ENCODE data around the gene C2.
A peak's percentile ranks its signal among the peaks of the same experiment; 100 is the strongest.

Gene C2

GRCh38 chr6:31958412-31958740, 30.9 kb downstream of the C2 start:
- Mint-ChIP-seq H3K27ac (peak overlapping the region; percentile 95), H3K4me1 (peaks cover 32% of the 10 kb centered on the region)
- no peak for DNase-seq

GRCh38 chr6:31958741-31959739, 31.5 kb downstream of the C2 start, which contains the start of the genes NELFE and SKIC2:
TSS of gene NELFE (minus strand) at chr6:31958971. CDS start at chr6:31958446, 525 bp downstream.
TSS of gene SKIC2 (plus strand) at chr6:31959175. CDS start at chr6:31959193, 18 bp downstream.
- peak; percentile 97 for DNase-seq
- no peak for TF ChIP-seq CTCF (IDR thresholded peaks at IDR 0.05)
- H3K27ac Mint-ChIP-seq, result peak within 1 kb of the TSS; percentile 95
- peaks cover 32% of the 10 kb centered on the region for H3K4me1 Mint-ChIP-seq
- H3K9me3 Mint-ChIP-seq, result no peaks in the 10 kb centered on the region
- H3K36me3 Mint-ChIP-seq (ENCODE audit: low read depth), result peaks cover 61% of the 10 kb centered on the region
- H3K4me3 Mint-ChIP-seq, result peak within 1 kb of the TSS; percentile 99
- no peaks in the 10 kb centered on the region for H3K27me3 Mint-ChIP-seq (ENCODE audit: low read depth, poor library complexity)

More at GRCh38 chr6:31958412-31958740, 30.9 kb downstream of the C2 start:
- TF ChIP-seq CTCF (IDR thresholded peaks at IDR 0.05), result no peak
- no peaks in the 10 kb centered on the region for H3K27me3 Mint-ChIP-seq (ENCODE audit: low read depth, poor library complexity)
- no peaks in the 10 kb centered on the region for H3K9me3 Mint-ChIP-seq
- peaks cover 62% of the 10 kb centered on the region for H3K36me3 Mint-ChIP-seq (ENCODE audit: low read depth)
- H3K4me3 Mint-ChIP-seq, result peak overlapping the region; percentile 99

- peaks cover 44% of the 10 kb centered on the region for H3K36me3 Mint-ChIP-seq (ENCODE audit: low read depth)
- no peak for TF ChIP-seq CTCF (IDR thresholded peaks at IDR 0.05)
- peak overlapping the region; percentile 21 for H3K4me3 Mint-ChIP-seq
- peak overlapping the region; percentile 83 for H3K27ac Mint-ChIP-seq
- H3K9me3 Mint-ChIP-seq, result no peaks in the 10 kb centered on the region
- DNase-seq, result no peak
- H3K27me3 Mint-ChIP-seq (ENCODE audit: low read depth, poor library complexity), result no peaks in the 10 kb centered on the region
- H3K4me1 Mint-ChIP-seq, result peaks cover 32% of the 10 kb centered on the region
These were observed 34.1 kb downstream of the C2 start for GRCh38 chr6:31961616-31962015.

GRCh38 chr6:31963921-31964320, 36.4 kb downstream of the C2 start:
- Mint-ChIP-seq H3K27me3 (ENCODE audit: low read depth, poor library complexity) (no peaks in the 10 kb centered on the region), H3K27ac (no peak overlapping the region), H3K4me3 (no peak overlapping the region), H3K9me3 (no peaks in the 10 kb centered on the region), H3K4me1 (peaks cover 16% of the 10 kb centered on the region), H3K36me3 (ENCODE audit: low read depth) (peaks cover 48% of the 10 kb centered on the region)
- DNase-seq, result no peak
- no peak for TF ChIP-seq CTCF (IDR thresholded peaks at IDR 0.05)

GRCh38 chr6:31965700-31966099, 38.2 kb downstream of the C2 start:
- H3K36me3 Mint-ChIP-seq (ENCODE audit: low read depth), result peaks cover 51% of the 10 kb centered on the region
- DNase-seq, result no peak
- H3K4me1 Mint-ChIP-seq, result peaks cover 9% of the 10 kb centered on the region
- no peaks in the 10 kb centered on the region for H3K27me3 Mint-ChIP-seq (ENCODE audit: low read depth, poor library complexity)
- H3K27ac Mint-ChIP-seq, result no peak overlapping the region
- H3K4me3 Mint-ChIP-seq, result no peak overlapping the region
- TF ChIP-seq CTCF (IDR thresholded peaks at IDR 0.05), result no peak
- H3K9me3 Mint-ChIP-seq, result no peaks in the 10 kb centered on the region
